GM23338 (cell line): ENCODE results near the gene SOX3. TPM values are rescaled to one million over a fixed set of nuclear protein-coding genes. Genes with fewer than 3 reads are reported as not detected.

ENCODE experiments used
- CTCF ChIP-seq, 2 experiments: fragments of 200-600 bp in 1 of 2; sonication (generic) in 1 of 2; conservative IDR thresholded peaks; 2 replicates each; pipeline versions ENCODE4 v1.5.1 to v1.6.1; 2016 to 2017; ENCODE audit warnings: antibody characterized with exemption in 2 of 2, low read depth in 2 of 2, mild to moderate bottlenecking in 2 of 2, moderate library complexity in 1 of 2
- ETS1 ChIP-seq: IDR thresholded peaks from 2 replicates; pipeline ENCODE4 v1.6.1; 2016; ENCODE audit warnings: antibody characterized with exemption
- EZH2 ChIP-seq: fragments of 200-600 bp; sonication (generic); IDR thresholded peaks from one replicate; pipeline ENCODE4 v1.8.0; 2017; ENCODE audit warnings: antibody characterized with exemption, mild to moderate bottlenecking, low read depth; ENCODE audit not compliant: unreplicated experiment
- EZH2phosphoT487 ChIP-seq: fragments of 200-600 bp; sonication (generic); IDR thresholded peaks from one replicate; pipeline ENCODE4 v1.8.1; 2018; ENCODE audit warnings: antibody characterized with exemption; ENCODE audit not compliant: unreplicated experiment
- NANOG ChIP-seq: IDR thresholded peaks from 2 replicates; pipeline ENCODE4 v1.6.1; 2016; ENCODE audit warnings: antibody characterized with exemption, borderline replicate concordance
- STAT1 ChIP-seq: IDR thresholded peaks from one replicate; pipeline ENCODE4 v1.6.1; 2016; ENCODE audit warnings: antibody characterized with exemption; ENCODE audit not compliant: unreplicated experiment
- ZNF114 ChIP-seq: fragments of 250-450 bp; sonication (Bioruptor Pico); IDR thresholded peaks from 2 replicates; pipeline ENCODE4 v1.5.0; 2020; ENCODE audit warnings: mild to moderate bottlenecking, moderate library complexity
- ZNF331 ChIP-seq: fragments of 250-450 bp; sonication (Bioruptor Pico); IDR thresholded peaks from 2 replicates; pipeline ENCODE4 v1.5.0; 2020; ENCODE audit warnings: low read depth, mild to moderate bottlenecking, moderate library complexity
- ZNF462 ChIP-seq: fragments of 250-450 bp; sonication (Bioruptor Pico); IDR thresholded peaks from 2 replicates; pipeline ENCODE4 v1.5.0; 2020; ENCODE audit warnings: mild to moderate bottlenecking, moderate library complexity
- polyA plus RNA-seq: library from polyadenylated mRNA; unstranded; fragments of >200 nt; fragmentation: Nextera tagmentation; extraction: Ambion mirVana; gene quantifications from 2 replicates; pipeline ENCODE4 v1.2.1, GENCODE V29; 2016
- total RNA-seq: library from RNA; depleted of rRNA; stranded (reverse); fragments of >200 nt; shearing (Covaris generic); gene quantifications from 2 replicates; pipeline ENCODE4 v1.2.3, GENCODE V29; 2014

Gene SOX3
- total and polyA plus RNA-seq, 2 experiments from 2014 or later = 9.8 to 23.3 TPM

- TF ChIP-seq ZNF462 (CRISPR knock-in tag) (no peak), STAT1 (no peak), ZNF331 (CRISPR knock-in tag) (no peak), ETS1 (no peak), EZH2phosphoT487 (no peak), EZH2 (no peak), CTCF (conservative IDR thresholded peaks at IDR 0.05; ENCODE audit: low read depth in 2 of 2) (no peak), ZNF114 (no peak), NANOG (no peak)
Observed at GRCh38 chrX:140508958-140509357, 4.1 kb upstream of the SOX3 start (continued).
